Measurements from ENCODE around the gene AEBP1.

- TF ChIP-seq CTCF (IDR thresholded peaks at IDR 0.05 in 2 of 3, conservative IDR thresholded peaks at IDR 0.05 in 1 of 3; ENCODE audit: insufficient read depth in 2 of 3, low read depth in 1 of 3, low read length in 3 of 3) = no peak
- TF ChIP-seq SMARCA5 (IDR thresholded peaks at IDR 0.05) = no peak
- no peak for TF ChIP-seq POLR2A (conservative IDR thresholded peaks at IDR 0.05)
- no peak for TF ChIP-seq POLR2AphosphoS5 (IDR thresholded peaks at IDR 0.05; ENCODE audit: control insufficient read depth, insufficient read depth, low read depth, low read length)
- no peak for TF ChIP-seq EWSR1 (IDR thresholded peaks at IDR 0.05; ENCODE audit: borderline replicate concordance, low read depth, partially characterized antibody)
- TF ChIP-seq MED1 (CRISPR knock-in tag; IDR thresholded peaks at IDR 0.05; ENCODE audit: borderline replicate concordance) = no peak
- TF ChIP-seq ZNF311 (CRISPR knock-in tag; IDR thresholded peaks at IDR 0.05) = no peak
- TF ChIP-seq MEIS2 (IDR thresholded peaks at IDR 0.05; ENCODE audit: partially characterized antibody) = no peak
Measured at GRCh38 chr7:44143646-44144250, 39.6 kb downstream of the AEBP1 start.
